ENCODE data around the gene PNPLA2.

DNA sequence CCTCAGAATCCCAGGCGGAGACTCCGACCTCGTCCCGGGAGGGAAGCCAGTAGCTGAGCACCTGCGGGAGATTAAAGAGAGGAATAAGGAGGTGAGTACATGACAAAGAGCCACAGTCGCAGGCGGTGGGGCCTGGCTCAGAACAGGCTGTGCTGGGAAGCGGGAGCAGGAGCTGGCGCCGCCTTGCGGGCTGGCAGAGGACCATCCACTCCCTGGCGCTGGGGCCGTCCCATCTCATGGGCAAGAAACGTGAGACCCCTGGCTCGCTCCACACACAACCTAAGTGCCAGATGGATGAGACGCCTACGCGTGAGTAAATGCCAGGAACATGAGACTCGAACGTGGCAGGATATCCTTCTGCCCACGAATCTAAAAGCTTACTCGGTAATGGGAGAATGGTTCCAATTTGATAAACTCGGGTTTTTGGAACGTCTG is 35.1 kb upstream of the PNPLA2 start:
- TF ChIP-seq EZH2 (IDR thresholded peaks at IDR 0.05) (no peak), FOXP2 (optimal IDR thresholded peaks at IDR 0.05; ENCODE audit: control extremely low read depth, extremely low read length, insufficient read depth) (no peak), POLR2AphosphoS5 (IDR thresholded peaks at IDR 0.05; ENCODE audit: borderline replicate concordance, low read depth, low read length) (peak; percentile 13; the same call in 1 of the 2 replicates)
